C1 segment of cervical spinal cord (tissue), 14 donors: ENCODE results near the gene MRPL52.
"Not testable (repeated sequence)": the region's sequence is repeated elsewhere in the genome, so short reads cannot be mapped to it uniquely, and the experiment has no call there.

Source experiments
- DNase-seq, 14 donors: peaks; one replicate each; lab custom pipeline; 2025; lab: John Stamatoyannopoulos, UW

MRPL52 gene

DNA sequence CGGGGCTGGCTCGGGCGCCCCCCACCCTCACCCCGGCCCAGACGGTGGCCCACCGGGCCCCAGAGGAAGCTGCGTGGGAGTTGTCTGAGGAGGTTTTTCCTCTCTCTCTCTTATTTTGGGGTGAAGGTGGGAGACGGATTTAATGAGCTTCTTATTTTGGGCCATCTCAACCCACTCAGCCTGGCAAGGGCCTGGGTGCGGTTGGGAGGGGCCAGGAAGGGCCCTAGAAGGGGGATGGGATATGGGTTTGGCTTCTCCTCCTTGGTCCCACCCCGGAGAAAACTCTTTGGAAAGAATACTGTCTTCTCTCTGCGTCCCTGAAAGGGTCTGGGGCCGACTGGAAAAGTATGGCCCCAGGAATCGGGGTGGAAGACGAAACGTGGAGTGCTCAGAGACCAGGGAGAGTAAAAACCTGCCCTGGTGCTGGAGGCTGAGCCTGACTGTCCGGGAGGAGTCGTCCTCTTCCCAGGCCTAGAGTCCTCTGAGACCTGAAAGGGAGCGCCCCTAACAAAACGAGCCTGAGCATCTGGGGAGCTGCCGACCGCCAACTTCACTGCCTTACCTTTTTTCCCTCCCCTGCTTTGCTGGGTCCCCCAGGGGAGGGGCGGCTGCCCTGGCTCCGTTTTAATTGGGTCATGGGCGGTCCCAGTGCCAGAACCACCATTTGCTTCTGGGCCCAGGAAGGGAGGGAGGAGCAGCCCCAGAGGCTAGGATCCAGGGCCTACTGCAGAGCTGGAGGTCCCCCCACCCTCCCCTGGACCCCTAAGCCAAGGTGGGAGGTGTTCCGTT, 8.3 kb downstream of the MRPL52 start:
- peak in 6 of 14 donors; percentile 25 to 66 (median 60) for DNase-seq

- peak in 3 of 14 donors; percentile 42 to 64 (median 53) for DNase-seq
These were observed 8.9 kb downstream of the MRPL52 start for GRCh38 chr14:22838631-22839041.

DNA sequence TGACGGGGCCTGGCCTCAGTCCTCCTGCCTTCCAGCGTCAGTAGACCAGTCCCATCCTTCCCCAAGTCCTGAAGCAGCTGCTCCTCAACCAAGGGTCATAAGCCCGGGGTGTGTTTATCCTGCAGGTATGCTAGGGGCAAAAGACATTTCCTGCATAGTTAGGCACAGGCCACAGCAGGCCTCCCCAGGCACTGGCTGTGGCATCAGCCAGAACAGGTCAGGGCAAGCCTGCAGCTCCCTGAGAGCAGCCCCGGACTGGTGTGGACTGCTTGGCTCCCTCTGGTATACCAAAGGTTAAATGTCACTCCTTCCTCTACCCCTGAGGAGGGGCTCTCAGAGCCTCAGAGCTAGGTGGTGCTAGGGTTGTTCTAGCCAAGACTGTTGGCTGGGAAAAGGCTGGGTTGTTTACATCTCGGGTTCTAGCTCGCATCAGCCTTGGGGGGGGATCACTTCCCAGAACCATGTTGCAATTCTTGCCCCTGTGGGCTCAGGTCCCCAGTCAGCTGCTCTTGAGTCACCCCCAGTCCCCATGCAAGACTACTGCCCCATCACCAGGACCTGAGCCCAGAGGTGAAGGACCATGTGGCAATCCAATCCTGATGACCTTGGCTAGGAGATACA, 9.6 kb downstream of the MRPL52 start:
- DNase-seq, result peak in 1 of 14 donors; percentile 48

DNA sequence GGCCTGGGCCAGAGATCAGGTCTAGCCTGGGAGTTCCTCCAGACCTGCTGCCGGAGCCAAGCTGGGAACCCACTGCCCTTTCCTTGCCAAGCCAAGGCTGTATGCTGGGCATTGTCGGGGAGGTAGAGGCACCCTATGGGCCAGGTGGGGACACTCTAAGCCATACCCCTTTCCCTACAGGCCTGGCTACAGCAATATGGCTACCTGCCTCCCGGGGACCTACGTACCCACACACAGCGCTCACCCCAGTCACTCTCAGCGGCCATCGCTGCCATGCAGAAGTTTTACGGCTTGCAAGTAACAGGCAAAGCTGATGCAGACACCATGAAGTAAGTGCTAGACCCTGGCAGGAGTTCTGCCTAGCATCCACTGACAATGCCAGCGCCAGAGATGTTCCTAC, 11.6 kb downstream of the MRPL52 start:
- no peak for DNase-seq

DNA sequence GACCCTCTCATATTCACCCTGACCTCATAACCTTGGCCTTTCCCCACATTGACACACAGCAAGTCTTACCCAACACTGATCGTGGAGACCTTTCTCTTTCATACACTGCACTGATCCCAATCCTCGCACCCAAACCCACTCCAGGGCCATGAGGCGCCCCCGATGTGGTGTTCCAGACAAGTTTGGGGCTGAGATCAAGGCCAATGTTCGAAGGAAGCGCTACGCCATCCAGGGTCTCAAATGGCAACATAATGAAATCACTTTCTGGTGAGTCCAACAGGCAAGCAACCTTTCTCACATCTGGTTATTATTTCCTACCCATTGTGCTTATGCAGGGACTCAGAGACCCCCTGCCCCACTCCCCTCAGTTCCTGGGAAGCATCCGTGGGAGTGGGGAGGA, 12.1 kb downstream of the MRPL52 start:
- no peak for DNase-seq

GRCh38 chr14:22842211-22843122, 12.8 kb downstream of the MRPL52 start:
- no peak for DNase-seq

DNA sequence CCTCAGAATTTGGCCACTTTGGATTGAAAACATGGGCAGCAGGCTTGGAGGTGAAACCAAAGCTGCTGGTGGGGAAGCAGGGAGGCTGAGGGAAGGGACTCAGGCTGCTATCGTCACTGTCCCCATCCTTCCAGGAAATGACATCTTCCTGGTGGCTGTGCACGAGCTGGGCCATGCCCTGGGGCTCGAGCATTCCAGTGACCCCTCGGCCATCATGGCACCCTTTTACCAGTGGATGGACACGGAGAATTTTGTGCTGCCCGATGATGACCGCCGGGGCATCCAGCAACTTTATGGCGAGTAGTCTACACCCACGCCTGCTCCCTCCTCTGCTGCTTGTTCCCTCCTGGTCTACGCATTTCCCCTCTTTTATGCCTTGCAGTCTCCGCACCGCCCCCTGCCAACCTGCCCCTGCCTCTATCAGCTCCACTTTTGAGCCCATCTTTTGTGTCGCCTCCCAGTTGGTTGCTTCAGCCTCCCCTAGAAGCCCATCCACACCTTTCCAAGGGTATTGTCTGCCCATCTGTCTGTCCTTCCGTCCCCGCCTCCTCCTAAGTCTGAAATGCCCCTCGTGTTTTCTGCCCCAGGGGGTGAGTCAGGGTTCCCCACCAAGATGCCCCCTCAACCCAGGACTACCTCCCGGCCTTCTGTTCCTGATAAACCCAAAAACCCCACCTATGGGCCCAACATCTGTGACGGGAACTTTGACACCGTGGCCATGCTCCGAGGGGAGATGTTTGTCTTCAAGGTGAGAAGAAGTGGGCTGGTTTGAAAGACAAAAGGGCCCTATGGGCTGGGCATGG, 13.6 kb downstream of the MRPL52 start:
- no peak for DNase-seq

DNA sequence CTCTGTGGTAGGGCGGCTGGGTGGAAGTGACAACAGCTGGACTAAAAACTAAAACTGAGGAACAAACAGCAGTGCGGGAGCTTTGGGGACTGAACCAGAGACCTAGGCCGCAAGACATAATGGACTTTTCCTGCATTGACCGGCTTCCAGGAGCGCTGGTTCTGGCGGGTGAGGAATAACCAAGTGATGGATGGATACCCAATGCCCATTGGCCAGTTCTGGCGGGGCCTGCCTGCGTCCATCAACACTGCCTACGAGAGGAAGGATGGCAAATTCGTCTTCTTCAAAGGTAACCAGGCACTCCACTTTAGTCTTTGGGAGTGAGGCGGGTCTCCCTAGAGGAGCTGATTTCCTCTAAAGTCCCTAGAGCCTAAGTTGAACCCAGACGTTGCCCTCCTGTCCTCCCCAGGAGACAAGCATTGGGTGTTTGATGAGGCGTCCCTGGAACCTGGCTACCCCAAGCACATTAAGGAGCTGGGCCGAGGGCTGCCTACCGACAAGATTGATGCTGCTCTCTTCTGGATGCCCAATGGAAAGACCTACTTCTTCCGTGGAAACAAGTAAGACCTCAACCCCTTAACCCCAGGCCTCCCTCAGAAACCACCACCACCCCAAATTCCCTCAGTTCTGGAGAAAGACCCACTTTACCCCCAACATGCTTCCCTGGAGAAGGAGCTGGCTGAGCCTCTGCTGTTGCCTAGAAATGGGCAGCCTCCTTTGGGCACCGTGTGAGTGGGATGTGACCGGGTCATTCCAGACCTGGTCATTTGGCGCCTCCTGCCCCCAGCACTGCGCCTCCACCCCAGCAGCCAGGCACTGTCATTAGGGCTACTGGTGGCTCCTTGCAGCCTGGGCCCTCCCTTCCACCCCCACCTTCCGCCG, 14.8 kb downstream of the MRPL52 start:
- DNase-seq, result no peak

DNA sequence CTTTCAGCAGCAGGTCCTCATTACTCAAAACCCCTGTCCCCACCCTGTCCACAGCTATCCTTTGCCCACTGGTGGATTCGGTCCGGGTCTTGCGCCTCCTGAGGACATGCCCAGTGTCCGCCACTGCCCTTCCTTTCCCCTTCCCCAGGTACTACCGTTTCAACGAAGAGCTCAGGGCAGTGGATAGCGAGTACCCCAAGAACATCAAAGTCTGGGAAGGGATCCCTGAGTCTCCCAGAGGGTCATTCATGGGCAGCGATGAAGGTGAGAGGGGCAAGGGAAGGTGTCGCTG, 15.4 kb downstream of the MRPL52 start:
- DNase-seq, result no peak

GRCh38 chr14:22845821-22846625, 16.3 kb downstream of the MRPL52 start:
- no peak for DNase-seq

GRCh38 chr14:22846811-22847307, 17.2 kb downstream of the MRPL52 start:
- DNase-seq, result no peak

GRCh38 chr14:22847661-22848341, 18.1 kb downstream of the MRPL52 start:
- no peak for DNase-seq

DNA sequence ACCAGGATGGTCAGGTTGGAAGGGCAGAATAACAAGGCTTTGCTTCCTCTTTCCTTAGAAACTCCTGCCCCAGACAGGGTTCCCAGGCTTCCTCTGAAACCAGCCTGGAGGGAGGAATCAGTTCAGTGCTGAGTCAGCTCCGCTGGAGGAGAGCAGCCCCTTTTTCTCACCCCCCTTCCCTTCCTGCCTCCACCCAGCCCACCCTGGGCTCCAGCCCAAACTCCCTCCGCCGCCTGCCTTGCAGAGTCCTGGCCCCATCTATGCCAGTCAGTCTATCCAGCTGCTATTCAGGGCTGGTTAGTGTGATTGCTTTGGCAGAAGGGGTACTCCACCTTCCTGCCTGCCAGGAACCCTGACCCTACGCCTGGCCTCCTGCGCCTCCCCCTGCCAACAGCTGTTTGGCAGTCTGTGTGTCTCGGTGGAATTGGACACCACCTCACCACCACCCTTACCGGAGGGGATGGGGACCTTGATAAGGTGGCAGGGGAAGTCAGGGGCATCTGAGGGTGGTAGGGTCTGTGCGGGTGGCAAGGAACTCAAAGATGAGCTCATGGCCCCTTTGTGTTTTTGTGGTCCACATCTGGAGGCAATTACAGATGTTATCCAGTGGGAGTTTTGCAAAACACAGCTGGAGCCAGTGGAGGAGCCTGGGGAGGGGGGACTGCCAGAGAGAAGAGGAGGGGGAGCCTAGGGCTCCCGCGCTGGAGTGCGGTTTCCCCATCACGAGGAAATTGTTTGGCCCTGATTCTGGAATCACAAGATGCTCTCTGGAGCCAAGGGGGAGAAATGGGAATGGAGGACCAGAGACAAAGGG, 18.9 kb downstream of the MRPL52 start:
- DNase-seq, result peak in 4 of 14 donors; percentile 22 to 57 (median 46)

- DNase-seq, result peak in 8 of 14 donors; percentile 26 to 70 (median 60)
These were observed 19.6 kb downstream of the MRPL52 start for GRCh38 chr14:22849212-22849819.

- peak in 9 of 14 donors; percentile 18 to 86 (median 55) for DNase-seq
These were observed 21.5 kb downstream of the MRPL52 start for GRCh38 chr14:22850944-22851764.

- not testable (repeated sequence) for DNase-seq
These were observed 22.5 kb downstream of the MRPL52 start for GRCh38 chr14:22852178-22852577.

DNA sequence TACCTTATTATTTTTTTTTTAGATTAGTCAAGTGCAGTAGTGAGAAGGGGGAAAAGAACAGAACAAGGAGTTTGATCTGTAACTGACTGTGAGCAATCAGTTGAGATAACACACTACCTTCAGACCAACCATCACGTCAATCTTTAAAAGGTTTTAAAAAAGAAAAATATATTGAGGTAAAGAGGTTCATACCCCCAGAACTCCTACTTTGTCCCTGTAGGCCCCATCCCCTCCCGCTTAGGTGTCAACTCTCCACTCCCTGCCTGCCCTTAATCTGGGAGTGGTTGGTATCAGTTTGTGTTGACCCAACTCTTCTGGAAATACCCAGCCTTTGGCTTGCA, 22.9 kb downstream of the MRPL52 start:
- DNase-seq, result no peak
